HepG2 (cell line): ENCODE measurements around the gene C4BPA. TPM values are rescaled to one million over a fixed set of nuclear protein-coding genes. Genes with fewer than 3 reads are reported as not detected.
A peak's percentile ranks its signal among the peaks of the same experiment; 100 is the strongest.

Experiments
- ATM ChIP-seq: fragments of 450-650 bp; IDR thresholded peaks from 2 replicates; pipeline ENCODE4 v1.7.1; 2017; ENCODE audit warnings: mild to moderate bottlenecking, borderline replicate concordance
- CEBPB ChIP-seq: IDR thresholded peaks from 2 replicates; pipeline ENCODE4 v1.6.1; 2011; ENCODE audit warnings: low read depth, low read length, improper control_type of control experiment, borderline replicate concordance
- ELF4 ChIP-seq: sonication (generic); formaldehyde crosslinking; IDR thresholded peaks from 2 replicates; pipeline ENCODE4 v1.5.0; 2020; ENCODE audit warnings: missing genetic modification reagents, mild to moderate bottlenecking, moderate library complexity, borderline replicate concordance
- PHF20 ChIP-seq: sonication (generic); formaldehyde crosslinking; IDR thresholded peaks from 2 replicates; pipeline ENCODE4 v1.5.0; 2020; ENCODE audit warnings: mild to moderate bottlenecking, missing genetic modification reagents
- YY1 ChIP-seq: IDR thresholded peaks from 2 replicates; pipeline ENCODE4 v1.6.1; 2011; ENCODE audit warnings: low read length, low read depth, moderate library complexity, mild to moderate bottlenecking; ENCODE audit not compliant: insufficient read depth, insufficient replicate concordance
- ZBTB14 ChIP-seq: sonication (generic); formaldehyde crosslinking; IDR thresholded peaks from 2 replicates; pipeline ENCODE4 v1.4.0; 2020; ENCODE audit warnings: missing genetic modification reagents
- ZNF3 ChIP-seq: IDR thresholded peaks from 2 replicates; pipeline ENCODE4 v1.7.0; 2017; ENCODE audit warnings: inconsistent platforms
- polyA plus RNA-seq, 8 experiments: library from polyadenylated mRNA; depleted of rRNA in 3 of 8; stranded (reverse) in 7 of 8; unstranded in 1 of 8; fragments of >200 nt; fragmentation: Illumina TruSeq in 4 of 8; extraction: Trizol in 4 of 8; gene quantifications; 2 replicates each; pipeline versions ENCODE4 v1.2.1 to v1.2.3, GENCODE V29; 2011 to 2016; ENCODE audit warnings: low read depth in 4 of 8, missing spikeins in 1 of 8, mixed read lengths in 1 of 8; ENCODE audit not compliant: insufficient read depth in 1 of 8
- total RNA-seq, 5 experiments: library from RNA; depleted of rRNA; stranded (reverse); fragments of >200 nt; fragmentation: Illumina TruSeq; extraction: Trizol; gene quantifications; 2 replicates each; pipeline ENCODE4 v1.2.3, GENCODE V29; 2016; ENCODE audit warnings: low read depth in 1 of 5
- TF ChIP-seq, protein P1 (sequence below): sonication (generic); formaldehyde crosslinking; IDR thresholded peaks from 2 replicates; pipeline ENCODE4 v1.8.0; 2022; ENCODE audit warnings: mild to moderate bottlenecking, missing genetic modification reagents; ENCODE audit not compliant: insufficient replicate concordance

Gene C4BPA
- total and polyA plus RNA-seq, 2 of the 13 experiments (the other 11 are each of a cell fraction or from before 2014, with no cell fraction given): 32.1 to 60.1 TPM

DNA sequence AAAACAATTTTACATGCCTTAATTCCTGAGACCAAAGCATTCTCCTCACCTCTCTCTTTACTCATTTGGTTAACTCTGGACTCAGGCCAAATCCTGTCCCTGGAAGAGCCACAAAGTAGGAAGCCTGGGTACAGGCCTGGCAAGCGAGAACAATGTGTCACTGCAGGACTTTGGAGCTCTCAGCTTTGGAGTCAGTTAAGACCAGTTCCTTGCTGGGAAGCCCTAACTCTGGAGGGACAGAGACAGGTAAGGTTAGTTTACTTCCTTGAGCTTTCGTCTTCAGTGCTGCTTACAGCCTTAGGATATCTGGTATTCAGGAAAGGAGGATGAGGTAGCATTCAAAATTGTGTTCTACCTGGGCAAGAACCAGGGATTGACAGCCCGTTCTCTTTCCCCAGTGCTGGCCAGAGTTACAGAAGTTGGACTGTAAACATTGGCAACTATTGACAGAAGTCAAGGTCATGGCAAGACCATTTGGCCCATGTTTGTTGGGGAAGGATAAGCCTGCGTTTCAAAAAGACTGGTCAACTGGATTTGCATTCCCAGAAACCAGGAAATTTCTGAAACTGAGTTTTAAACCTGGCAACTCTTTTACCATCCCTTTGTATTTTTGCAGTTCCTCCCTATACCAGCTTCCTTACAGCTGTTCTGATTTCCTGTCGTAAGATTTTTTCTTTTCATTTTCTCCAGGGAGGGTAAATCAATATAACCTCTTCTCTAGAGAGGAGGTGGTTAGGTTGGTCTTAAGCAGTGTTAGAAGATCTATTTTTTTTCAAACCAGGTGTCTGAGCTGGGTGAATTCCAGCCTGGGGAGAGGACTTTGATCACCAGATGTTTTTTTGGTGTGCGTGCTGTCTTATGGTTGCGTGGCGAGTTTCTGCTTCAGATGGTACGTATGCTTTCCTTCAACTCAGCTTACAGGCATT is 15.1 kb upstream of the C4BPA start, which contains the start of gene C4BPB (continued):
- TF ChIP-seq CEBPB (peak; percentile 62), ZBTB14 (no peak), ZNF3 (CRISPR knock-in tag) (no peak), ELF4 (CRISPR knock-in tag) (no peak), PHF20 (CRISPR knock-in tag) (no peak), ATM (no peak), YY1 (no peak)
- TF ChIP-seq, protein P1, sequence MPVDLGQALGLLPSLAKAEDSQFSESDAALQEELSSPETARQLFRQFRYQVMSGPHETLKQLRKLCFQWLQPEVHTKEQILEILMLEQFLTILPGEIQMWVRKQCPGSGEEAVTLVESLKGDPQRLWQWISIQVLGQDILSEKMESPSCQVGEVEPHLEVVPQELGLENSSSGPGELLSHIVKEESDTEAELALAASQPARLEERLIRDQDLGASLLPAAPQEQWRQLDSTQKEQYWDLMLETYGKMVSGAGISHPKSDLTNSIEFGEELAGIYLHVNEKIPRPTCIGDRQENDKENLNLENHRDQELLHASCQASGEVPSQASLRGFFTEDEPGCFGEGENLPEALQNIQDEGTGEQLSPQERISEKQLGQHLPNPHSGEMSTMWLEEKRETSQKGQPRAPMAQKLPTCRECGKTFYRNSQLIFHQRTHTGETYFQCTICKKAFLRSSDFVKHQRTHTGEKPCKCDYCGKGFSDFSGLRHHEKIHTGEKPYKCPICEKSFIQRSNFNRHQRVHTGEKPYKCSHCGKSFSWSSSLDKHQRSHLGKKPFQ: no peak
